Stimulated activated CD4-positive, alpha-beta T cell treated with anti-CD3 and anti-CD28 coated beads, TNF-alpha, amount 100 ng/mL, for 24 hours (primary cell): ENCODE measurements around the gene PTAR1.

Experiments
- DNase-seq, 3 experiments: peaks; one replicate each; pipeline ENCODE4 v3.0.0-alpha.2; 2020; ENCODE audit warnings: low read depth in 3 of 3

The PTAR1 gene

DNA sequence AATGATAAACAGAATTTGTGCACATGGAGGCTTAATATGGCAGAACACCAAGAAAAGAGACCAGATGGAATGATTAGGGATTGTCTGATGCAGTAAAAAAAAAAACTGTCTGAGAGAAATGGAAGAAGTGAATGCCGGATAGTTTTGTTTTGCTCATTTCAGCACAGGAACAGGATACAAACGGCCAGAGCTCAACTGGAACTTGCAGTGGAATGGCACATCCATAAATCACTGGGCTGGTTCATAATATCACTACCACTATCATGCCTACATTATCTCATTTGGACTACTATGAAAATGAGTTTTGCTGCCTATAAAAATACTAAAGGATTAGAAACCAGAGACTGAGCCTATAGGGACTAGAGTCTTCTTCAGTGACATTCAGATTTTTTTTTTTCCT, 9.7 kb downstream of the PTAR1 start:
- no peak for DNase-seq

DNA sequence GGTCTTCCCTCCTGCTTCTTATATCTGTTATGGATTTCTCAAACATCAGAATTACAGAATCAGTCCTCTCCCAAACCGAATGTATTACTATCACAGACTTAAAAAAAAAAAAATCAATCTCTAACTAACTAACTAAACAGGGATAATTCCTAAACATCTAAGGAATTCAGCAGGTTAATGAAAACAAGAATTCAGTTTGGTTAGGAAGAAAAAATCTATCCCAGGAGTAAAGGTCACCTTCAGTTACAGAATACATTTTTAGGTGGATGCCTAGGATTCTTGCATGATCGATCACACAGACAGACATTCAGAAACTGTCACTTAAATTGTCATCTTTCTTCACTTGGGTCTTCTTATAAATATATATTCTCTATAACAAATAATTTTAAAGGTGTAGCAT, 11.5 kb downstream of the PTAR1 start:
- DNase-seq, result no peak

DNA sequence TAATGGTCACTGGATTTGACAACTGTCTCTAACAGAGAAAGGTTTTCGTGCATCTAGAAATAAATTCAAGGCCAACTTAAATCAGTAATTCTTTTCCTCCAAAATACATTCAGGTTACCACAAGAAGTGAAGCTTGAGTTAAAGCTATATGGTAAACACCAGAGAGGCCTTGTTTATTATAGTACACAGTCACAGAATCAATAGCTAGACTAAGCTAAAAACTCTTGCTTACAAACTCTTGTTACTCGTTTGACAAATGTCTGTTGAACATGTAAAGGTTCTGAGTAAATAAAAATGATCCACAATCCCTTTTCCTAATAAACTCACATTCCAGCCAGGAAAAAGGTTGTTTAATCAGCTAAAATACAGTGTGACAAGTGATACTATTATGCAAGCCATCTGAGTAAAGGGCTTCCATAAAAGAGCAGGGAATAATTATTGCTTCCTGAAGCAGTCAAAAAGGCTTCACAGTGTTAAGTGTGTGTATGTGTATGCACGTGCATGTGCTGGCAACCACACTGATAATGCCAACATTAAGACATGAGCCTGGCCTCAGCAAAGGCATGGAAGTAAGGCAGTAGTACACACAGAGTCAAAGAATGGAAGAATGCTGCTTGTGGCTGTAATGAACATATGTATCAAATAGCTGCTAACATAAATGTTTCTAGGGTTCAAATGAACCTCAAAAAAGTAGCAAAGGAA, 12.8 kb downstream of the PTAR1 start:
- no peak for DNase-seq

DNA sequence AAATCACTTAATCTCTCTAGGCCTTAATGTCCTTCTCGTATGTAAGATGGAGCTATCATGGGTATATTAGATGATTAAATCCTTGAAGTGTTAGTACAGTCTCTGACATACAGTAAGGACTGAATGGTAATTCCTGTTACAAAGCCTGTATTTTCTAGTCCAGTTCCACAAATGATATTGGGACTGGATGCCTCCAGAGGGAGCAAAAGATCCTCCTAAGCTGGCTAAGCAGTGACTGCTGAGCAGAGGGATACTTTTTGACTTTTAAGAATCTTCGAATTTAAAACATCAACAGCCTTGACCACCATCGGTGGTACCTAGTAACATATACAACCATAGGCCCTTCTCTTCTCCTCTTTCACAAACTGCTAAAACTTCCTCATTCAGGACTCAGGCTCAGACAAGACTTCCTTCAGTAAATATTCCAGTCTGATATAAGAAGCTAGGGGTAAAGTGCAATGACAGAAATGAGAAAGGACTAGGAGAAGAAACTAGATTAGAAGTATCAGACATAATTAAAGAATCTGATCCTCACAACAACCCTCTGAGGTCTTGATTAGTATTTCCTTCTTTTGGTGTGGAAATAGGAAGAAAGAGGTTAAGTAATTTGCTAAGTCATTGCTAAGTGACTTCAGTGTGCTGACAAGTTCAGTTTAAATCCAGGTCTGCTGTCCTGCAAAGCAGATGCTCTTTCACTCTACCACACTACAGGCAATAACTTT, 13.9 kb downstream of the PTAR1 start:
- no peak for DNase-seq

DNA sequence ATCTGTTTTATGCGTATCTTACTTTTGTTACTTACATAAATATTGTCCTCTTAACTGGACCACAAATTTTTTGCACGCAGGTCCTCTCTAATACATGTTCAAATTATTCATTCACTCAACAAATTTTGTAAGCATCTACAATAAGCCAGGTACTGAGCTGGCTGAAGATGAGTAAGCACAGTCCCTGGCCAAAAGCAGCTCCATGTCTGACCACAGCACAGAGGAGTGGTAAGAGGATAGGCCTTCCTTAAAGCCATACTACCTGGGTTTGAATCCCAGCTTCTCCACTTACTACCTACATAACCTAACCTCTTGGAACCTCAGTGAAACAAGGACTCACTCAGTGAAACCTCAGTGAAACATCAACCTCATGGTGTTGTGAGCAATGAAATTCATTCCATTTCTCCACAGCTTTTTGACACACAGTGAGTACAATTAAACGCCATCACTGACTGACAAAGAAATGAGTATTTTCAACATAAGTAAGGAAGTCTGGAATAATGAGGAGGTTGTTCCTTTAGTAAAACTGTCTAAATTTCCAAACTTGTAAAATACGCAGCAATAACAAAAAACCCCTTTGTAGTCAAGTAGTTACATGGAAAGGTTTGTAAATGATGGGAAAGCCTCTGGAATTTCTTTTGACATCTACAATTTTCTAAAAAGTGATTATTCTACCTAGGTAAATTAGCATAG, 15.0 kb downstream of the PTAR1 start:
- no peak for DNase-seq

DNA sequence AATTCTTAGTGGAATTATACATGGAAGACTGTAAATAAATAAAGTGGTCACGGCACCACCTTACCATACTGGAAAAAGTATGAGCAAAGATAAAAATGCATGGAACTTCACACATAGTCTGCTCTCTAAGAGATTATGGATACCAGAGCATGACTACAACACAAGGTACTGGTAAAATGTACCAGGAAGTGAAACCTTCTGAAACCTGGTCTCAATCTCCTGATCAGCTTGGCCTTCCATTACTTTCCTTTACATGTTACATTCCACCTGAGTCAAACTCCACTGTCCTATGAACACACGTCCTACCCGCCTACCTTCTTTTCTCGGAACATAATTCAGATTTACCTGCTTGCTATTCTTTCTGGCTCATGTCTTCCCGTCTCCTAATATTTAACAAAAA, 15.9 kb downstream of the PTAR1 start:
- DNase-seq, result no peak

DNA sequence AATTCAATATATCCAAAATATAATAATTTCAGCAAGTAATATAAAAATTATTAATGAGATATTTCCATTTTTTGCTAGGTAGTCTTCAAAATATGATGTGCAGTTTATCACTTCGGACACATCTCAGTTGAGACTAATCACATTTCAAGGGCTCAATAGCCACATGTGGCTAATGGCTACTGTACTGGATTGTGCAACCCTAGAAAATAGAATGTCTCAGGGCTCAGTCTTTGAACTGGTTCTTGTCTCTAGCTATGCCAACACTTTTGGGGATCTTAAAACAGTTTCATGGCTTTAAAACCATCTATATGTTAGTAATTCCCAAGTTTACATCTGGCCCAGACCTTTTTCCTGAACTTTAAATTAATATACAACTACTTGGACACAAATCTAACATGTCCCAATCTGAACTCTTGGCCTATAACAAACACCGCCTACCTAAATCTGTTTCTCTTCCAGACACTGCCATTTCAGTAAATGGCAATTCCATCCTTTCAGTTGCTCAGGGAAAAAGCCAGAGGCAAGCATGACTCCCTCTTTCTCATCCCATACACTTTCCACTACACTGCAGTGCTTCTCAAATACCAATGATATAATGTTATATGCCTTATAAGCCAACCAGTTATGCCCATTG, 18.8 kb downstream of the PTAR1 start:
- DNase-seq, result no peak

DNA sequence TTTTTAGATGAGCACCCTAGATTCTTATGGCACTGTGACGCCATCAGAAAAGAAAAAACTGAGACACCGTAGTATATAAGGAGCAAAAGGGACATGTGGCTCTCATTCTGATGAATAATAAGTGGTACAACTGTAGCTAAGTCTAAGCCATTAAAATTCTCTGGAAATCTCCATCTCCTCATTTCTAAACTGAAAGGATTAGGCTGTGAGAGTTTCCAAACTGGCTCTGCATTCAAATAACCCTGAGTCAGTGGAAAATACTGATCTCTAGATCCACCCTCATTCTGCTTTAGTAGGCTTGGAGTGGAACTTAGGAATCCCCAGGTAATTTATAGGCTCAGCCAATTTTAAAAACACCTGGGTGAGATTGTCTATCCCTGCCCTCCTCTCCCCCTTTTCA, 28.5 kb downstream of the PTAR1 start:
- DNase-seq, result no peak

DNA sequence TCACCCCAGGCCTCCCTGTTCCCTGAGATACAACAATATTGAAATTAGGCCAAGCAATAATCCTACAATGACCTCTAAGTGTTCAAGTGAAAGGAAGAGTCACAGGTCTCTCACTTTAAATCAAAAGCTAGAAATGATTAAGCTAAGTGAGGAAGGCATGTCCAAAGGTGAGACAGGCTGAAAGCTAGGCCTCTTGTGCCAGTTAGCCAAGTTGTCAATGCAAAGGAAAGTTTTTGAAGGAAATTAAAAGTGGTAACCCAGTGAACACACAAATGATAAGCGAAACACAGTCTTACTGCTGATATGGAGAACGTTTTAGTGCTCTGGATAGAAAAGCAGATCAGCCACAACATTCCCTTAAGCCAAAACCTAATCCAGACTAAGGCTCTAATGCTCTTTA, 39.8 kb downstream of the PTAR1 start:
- DNase-seq, result no peak

DNA sequence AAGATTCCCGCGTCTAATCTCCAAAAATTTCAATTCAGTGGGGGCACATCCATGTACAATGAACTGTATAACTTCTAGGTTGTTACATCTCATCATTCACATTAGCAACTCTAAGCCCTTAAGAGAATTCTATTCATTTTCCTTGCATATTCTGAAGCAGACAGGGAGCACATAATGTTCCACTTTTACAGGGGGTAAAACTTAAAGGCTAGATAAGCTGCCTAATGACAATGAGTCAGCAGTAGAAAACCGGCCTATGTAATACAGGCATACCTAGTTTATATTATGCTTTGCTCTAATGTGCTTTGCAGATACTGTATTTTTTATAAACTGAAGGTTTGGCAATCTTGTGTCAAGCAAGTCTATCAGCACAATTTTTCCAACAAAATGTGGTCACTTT, 40.4 kb downstream of the PTAR1 start:
- DNase-seq, result no peak

DNA sequence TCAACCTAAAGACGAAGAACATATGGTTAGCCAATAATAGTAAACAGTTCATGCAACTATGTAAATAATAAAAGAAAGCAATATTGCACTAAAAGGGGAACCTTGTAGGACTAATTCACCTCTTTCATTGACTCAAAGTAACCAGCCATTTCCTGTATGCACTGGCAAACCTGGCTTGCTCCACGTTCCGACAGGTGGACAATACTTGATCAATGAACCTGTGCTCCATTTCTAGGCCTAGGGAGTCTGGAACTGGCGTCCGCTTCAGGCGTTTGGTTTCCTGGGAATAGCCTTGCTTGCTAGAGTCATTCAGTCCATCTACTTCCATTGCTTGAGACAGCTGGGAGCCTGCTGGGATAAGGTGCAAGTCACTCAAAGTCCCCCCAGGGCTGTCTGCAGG, 41.6 kb downstream of the PTAR1 start:
- no peak for DNase-seq

DNA sequence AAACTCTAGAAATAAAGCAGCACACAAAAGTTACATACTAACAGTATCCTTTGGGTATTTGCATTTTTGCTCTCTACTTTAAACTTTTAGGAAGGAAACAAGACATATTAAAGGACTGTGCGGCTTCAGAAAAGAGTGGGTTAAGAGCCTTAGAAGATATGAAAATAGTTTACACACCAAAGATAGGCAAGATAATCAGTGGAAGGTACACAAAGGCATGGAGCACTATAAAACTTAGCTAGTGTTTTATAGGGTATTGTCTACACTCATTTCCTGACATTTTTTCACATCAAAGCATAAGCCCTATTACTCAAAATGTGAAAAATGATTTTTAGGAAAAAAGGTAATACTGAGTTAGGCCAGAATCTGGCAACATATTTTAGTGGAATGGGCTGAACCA, 44.0 kb downstream of the PTAR1 start:
- no peak for DNase-seq

DNA sequence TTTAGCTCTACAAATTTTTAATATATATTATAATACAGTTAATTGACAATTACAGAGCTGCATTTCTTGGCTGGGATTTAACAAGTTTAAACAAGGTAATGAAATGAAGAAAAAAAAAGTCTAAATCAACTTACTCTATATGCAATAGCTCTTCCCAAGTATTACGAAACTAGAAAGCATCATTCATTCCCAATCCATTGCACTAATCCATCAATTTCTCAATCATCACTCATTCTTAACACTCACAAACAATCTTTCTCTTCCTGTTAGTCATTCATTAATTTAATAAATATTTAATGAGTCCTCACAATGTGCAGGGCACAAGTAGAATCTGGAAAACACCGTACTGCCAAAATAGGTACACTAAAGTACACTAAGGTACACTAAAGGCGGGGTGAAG, 44.7 kb downstream of the PTAR1 start:
- DNase-seq, result no peak

DNA sequence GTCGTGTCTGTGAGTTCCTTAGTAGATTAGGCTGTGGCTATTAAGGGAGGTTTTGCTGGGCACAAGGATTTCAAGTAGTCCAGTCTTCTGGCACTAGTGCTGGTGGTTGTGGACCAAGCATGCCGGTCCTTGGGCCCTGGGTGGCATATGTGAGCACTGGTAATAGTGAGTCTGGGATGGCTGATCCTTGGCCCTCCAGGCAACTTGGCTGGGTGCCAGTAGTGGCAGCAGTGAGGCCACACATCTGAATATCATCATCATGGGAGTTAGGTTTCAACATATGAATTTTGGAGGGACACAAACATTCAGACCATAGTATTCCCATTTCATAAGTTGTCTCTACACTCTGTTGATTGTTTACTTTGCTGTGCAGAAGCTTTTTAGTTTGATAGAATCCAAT, 62.3 kb downstream of the PTAR1 start:
- no peak for DNase-seq

DNA sequence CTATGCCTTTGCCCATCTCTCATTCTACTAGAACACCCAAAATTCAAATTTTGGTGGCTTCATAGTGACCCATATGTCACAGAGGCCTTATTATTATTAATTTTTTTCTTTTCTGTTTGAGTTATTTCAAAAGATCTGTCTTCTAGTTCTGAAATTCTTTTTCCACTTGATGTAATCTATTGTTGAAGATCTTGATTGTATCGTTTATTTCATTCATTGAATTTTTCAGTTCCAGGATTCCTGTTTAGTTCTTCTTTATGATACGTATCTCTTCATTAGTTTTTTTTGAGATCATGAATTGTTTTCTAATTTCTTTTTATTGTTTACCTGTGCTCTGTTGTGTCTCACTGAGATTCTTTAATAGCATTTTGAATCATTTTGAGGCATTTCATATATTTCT, 63.0 kb downstream of the PTAR1 start:
- DNase-seq, result no peak

DNA sequence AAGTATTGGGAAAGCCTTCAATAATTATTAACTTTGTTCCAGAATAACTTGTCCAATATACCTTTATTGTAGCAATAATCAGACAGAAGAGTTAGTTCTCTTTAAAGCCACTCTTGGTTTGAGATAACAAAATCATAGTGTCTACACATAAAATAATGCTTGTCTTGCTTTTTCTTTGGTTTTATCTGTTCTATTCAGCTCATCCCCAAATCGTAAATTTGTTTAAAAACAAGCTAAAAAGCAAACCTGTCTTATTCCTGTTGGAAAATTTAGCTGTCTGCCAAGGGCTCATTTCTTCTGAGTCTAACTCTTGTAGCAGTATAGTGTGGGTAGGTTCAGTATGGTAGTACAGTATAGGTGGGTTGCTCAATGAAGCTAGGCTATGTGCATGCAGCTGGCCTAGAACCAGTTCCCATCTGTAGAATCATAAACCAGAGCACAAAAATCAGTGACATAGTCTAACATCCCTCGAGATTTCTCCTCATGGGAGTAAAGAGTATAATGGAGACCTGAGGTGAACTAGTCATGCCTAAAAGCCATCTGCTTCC, 69.7 kb downstream of the PTAR1 start:
- no peak for DNase-seq

DNA sequence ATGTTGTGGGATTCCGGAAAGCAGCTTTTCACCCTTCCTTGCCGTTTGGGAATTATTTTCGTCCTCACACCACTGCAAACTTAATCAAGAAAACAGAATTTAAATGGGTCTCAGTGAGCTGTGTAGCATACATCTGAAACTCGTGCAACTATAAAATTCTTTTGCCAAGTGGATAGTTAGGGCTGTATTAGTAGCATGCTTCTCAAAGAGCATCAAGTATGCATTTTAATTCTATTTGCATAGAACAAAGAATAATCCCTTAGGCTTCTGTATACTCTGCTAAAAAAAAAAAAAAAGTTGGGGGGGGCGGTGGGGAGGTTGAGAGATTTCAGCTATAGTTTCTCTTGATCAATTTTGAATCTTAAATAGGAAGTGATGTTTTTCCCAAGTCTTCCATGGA, 75.9 kb downstream of the PTAR1 start:
- no peak for DNase-seq

DNA sequence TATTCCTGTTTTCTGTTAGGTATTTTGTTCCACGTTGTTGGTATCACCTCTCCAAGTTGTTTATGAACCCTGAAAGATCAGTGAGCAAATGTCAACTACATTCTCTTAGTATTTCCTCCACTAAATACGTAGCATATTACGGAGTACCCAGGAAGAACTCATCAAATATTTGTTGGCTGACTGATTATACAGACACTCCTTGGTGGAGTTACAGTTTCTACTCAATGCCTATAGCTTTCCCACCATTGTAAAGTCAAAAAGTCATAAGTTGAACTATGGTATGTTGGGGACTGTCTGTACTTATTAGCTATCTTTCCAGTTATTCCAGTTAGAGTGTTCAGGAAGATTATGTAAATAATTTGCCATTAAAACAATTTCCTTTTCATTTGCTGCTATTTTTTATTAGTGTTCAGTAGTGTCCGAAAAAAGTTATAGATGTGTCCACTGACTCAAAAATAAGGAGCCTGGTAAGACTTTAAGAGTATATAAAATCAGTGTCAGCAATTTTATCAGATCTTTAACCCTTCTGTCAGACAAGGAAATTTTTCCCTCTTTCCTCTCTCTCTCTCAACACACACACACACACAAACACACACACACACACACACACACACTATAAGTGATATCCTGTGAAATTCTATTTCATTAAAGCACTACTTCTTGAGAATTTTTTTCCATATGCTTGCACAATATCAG, 80.8 kb downstream of the PTAR1 start:
- no peak for DNase-seq

DNA sequence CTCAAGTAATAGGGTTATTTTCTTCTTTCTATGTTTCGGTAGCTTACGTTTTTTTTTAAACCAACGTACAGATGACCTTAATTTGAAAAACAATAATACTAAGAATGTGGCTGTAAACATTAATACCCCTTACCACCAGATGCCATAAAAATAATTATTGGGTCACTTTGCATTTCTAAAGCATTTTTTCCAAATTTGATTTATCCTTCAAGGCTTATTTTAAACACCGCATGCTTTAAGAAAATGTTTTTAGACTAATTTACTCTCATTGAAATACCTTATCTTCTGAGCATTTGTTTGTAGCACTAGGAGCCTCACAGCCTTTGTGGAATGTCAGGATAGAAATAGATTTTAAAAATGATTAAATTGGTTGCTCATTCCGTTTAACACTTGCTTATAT, 81.9 kb downstream of the PTAR1 start:
- DNase-seq, result no peak

DNA sequence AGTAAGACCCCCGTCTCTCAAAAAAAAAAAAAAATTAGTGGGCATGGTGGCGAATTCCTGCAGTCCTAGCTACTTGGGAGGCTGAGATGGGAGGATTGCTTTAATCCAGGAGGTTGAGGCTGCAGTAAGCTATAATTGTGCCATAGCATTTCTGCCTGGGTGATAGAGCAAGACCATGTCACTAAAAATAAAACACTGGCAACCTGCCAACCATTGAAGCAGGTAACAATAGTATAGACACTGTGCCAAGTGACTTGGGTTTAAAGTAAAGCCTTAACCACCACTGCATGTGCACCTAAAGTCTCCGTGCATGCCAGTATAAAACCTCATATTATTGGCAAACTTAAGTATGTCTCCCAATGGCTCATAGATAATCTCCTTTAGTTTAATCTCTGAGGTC, 84.2 kb downstream of the PTAR1 start:
- DNase-seq, result no peak

DNA sequence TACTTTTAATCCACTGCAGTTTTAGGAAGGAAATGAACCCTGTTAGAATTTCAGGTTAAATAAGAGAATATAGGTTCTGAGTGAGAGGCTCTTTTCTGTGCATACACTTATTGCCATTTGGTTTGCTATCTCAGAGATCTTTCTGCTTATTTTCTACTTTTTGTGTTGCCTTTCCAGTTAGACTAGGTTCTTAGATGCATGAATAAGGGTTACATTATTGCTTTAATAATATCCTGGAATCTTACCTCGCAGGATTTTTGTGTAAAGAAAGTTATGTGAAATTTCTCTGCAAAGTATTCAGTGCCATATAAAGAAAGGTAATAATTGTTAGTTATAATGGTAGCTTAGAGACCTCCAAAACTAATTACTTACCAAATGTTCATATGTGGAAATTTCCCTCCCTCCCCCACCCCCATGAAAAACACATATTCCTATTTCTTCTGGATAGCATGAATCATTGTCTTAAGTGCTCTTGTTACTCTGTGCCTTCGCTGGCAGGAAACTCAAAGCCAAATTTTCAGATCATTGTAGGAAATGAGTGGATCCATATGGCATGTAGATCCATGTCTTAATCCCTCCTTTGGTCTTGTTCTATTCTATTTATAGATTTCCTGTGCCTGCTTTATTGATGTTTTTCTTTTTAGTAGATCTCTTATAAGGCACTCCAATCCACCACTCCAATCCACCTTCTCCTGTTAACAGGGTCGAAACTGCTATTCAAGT, 84.9 kb downstream of the PTAR1 start:
- DNase-seq, result no peak
